SIG-M5 treated with dmso at 0.1 percent for 504 hours (cell line): Measurements from ENCODE around the gene MKRN3.
"Not testable (repeated sequence)": the region's sequence is repeated elsewhere in the genome, so short reads cannot be mapped to it uniquely, and the experiment has no call there.

Source experiments
- DNase-seq: peaks from one replicate; lab custom pipeline; 2025; ENCODE audit not compliant: unreplicated experiment; lab: John Stamatoyannopoulos, UW

The MKRN3 gene

DNA sequence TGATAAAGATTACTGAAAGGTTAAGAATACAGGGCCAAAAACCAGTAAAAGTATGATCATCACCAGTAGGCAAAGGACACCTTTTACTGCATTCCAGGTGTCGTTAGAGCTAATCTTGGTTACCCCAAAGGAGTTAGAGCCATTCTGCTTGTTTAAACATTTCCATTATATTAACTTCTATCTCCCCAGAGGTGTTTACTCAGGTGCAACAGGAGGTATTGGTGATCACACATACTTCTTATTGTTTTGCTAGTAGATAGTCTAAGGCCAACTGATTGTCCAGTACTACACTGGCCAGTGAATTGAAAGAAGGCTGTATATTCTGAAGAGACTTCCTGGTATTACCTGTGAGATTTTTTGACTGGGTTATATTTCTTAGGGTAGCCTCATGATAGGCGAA is 22.8 kb downstream of the MKRN3 start:
- DNase-seq = no peak

DNA sequence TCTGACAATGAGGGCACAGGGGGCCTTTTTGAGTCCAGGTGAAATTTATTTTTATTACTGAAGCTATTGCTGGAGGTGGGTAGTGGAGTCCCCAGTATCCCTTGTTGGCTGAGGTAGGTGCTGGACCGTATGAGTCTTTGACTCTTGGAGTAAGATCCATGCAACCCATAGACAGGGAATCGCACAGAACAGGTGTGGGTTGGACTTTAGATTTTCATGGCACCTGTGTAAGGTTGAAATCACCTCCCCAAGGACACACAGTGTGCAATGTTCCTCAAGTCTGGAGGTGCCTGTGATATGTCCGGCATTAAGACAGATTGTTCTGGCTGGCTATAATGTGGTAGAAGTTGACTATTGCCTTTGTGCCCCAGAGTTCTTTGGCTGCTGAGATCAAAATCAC is 23.5 kb downstream of the MKRN3 start:
- DNase-seq = no peak

DNA sequence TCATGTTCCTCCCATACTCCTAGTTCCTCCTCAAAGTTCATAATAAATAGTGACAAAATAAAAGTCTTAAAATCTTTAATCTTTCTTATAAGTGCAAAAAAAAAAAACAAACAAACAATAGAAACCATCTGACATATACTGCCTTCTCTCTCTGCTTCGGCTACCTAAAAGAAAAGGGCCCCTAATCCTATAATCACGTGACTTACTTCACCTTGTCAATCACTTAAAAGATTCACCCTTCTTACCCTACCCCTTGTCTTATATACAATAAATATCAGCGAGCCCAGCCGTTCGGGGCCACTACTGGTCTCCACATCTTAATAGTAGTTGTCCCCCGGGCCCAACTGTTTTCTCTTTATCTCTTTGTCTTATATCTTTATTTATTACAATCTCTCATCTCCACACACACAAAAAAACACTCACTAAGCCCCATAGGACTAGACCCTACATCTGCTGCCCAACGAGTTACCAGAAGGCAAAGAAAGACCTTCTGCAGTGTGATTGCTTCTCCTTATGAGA is 28.8 kb downstream of the MKRN3 start:
- no peak for DNase-seq

DNA sequence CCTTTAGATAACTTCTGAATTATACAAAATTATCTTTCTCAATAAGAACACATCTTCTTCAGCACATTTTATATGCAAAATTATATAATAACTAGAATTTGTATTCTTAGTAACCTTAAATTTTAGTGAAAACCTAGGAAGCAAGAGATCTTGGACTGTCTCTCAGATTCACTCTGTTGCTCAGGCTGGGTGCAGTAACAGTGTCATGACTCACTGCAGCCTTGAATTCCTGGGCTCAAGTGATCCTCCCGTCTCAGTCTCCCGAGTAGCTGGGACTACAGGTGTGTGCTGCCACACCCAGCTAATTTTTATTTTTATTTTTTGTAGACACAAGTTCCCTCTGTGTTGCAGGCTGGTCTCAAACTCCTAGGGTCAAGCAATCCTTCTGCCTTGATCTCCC is 29.9 kb downstream of the MKRN3 start:
- DNase-seq = no peak

GRCh38 chr15:23596736-23597135 is 31.3 kb downstream of the MKRN3 start:
- DNase-seq = no peak

- DNase-seq = not testable (repeated sequence)
Observed at GRCh38 chr15:23597278-23597677, 31.8 kb downstream of the MKRN3 start.

- no peak for DNase-seq
Observed at GRCh38 chr15:23599053-23599452, 33.6 kb downstream of the MKRN3 start.

- no peak for DNase-seq
Observed at GRCh38 chr15:23602124-23602523, 36.6 kb downstream of the MKRN3 start.

GRCh38 chr15:23606226-23606625 is 40.8 kb downstream of the MKRN3 start:
- no peak for DNase-seq

- DNase-seq = no peak
Observed at GRCh38 chr15:23616536-23616935, 51.1 kb downstream of the MKRN3 start.
